ENCODE results near the gene HSCB.
"Not testable (repeated sequence)": the region's sequence is repeated elsewhere in the genome, so short reads cannot be mapped to it uniquely, and the experiment has no call there.

Gene HSCB

GRCh38 chr22:28741785-28742561 lies at the start of gene HSCB, which contains the start of gene CHEK2:
TSS of gene HSCB (plus strand) at chr22:28742039. CDS start at chr22:28742096, 57 bp downstream.
TSS of gene CHEK2 (minus strand) at chr22:28741820. CDS start at chr22:28734721, 7,099 bp downstream.
- DNase-seq: peak; percentile 97

GRCh38 chr22:28693041-28693760 lies 48.6 kb upstream of the HSCB start:
- not testable (repeated sequence) for DNase-seq

- DNase-seq: no peak
Observed at GRCh38 chr22:28702891-28703290, 38.9 kb upstream of the HSCB start.

GRCh38 chr22:28703436-28703835 lies 38.4 kb upstream of the HSCB start:
- no peak for DNase-seq

GRCh38 chr22:28706845-28707244 lies 35.0 kb upstream of the HSCB start:
- DNase-seq: no peak

- DNase-seq: no peak
Observed at GRCh38 chr22:28710107-28710506, 31.7 kb upstream of the HSCB start.

GRCh38 chr22:28710576-28711191 lies 31.2 kb upstream of the HSCB start:
- no peak for DNase-seq

- DNase-seq: no peak
Observed at GRCh38 chr22:28711341-28711740, 30.5 kb upstream of the HSCB start.

GRCh38 chr22:28711820-28712777 lies 29.7 kb upstream of the HSCB start:
- no peak for DNase-seq

- no peak for DNase-seq
Observed at GRCh38 chr22:28714043-28714628, 27.7 kb upstream of the HSCB start.

GRCh38 chr22:28715611-28716010 lies 26.2 kb upstream of the HSCB start:
- no peak for DNase-seq

GRCh38 chr22:28716686-28717085 lies 25.2 kb upstream of the HSCB start:
- DNase-seq: no peak

GRCh38 chr22:28718044-28718443 lies 23.8 kb upstream of the HSCB start:
- no peak for DNase-seq

- DNase-seq: no peak
Observed at GRCh38 chr22:28728002-28728401, 13.8 kb upstream of the HSCB start.

- no peak for DNase-seq
Observed at GRCh38 chr22:28728621-28729313, 13.1 kb upstream of the HSCB start.

- no peak for DNase-seq
Observed at GRCh38 chr22:28730179-28730578, 11.7 kb upstream of the HSCB start.

- DNase-seq: no peak
Observed at GRCh38 chr22:28734393-28734792, 7.4 kb upstream of the HSCB start.

- DNase-seq: no peak
Observed at GRCh38 chr22:28736301-28737155, 5.3 kb upstream of the HSCB start.

GRCh38 chr22:28737701-28738100 lies 4.1 kb upstream of the HSCB start:
- DNase-seq: no peak

GRCh38 chr22:28738876-28739275 lies 3.0 kb upstream of the HSCB start:
- DNase-seq: not testable (repeated sequence)

Data from SIG-M5 (cell line).